Measurements from ENCODE around the gene WWOX.
A peak's percentile ranks its signal among the peaks of the same experiment; 100 is the strongest.

The WWOX gene

DNA sequence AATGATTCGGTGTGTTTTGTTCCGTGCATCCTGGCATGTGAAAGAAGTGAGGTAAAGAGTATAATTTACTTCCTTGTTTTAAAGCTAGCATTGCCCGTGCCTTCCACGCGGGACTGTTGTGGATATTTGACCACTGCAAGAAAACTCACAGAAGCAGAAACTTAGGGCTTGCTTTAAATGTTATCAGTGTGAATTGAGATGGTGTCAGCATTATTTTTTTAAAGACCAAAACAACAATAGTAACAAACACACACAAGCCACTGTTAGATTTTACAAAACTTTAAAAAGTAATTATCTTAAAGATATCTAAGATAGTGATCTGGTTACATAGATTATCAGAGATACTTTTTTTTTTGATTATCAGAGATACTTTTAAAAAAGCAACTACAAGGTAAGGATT lies 47.4 kb downstream of the WWOX start:
- no peak for DNase-seq (ENCODE audit: low read depth)

DNA sequence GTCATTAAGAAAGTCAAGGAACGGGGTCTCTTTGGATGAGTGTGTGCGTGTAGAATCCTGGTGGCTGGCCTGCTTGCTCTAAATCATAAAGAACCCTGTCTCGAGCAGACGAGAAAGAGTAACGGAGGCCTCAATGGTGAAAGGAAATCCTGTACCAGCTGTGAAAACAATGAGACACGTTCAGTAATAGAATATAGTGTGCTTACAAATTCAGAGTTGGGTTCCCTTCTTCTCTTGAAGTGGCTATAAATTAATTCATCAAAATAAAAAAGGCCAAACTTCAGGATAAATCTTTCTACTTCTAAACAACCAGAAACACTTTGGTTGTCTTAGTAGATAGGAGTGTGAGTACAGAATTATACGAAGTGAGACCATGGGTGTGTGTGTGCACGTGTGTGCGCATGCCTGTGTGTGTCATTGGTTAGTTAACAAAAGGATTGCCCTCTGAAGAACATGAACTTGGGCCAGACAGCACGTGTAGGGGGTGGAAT lies 48.5 kb downstream of the WWOX start:
- DNase-seq (ENCODE audit: low read depth): no peak

DNA sequence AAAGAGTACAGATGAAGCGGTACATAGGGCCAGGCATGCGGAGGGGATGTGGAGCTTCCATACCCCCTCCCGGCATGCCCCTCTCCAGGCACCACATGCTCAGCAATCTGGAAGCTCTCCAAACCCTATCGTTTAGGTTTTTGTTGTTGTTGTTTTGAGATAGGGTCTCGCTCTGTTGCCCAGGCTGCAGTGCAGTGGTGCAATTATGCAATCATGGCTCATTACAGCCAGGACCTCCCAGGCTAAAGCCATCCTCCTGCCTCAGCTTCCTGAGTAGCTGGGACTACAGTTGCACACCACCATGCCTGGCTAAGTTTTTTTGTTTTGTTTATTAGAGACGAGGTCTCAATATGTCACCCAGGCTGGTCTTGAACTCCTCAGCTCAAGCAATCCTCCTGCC lies 50.8 kb downstream of the WWOX start:
- DNase-seq (ENCODE audit: low read depth): no peak

DNA sequence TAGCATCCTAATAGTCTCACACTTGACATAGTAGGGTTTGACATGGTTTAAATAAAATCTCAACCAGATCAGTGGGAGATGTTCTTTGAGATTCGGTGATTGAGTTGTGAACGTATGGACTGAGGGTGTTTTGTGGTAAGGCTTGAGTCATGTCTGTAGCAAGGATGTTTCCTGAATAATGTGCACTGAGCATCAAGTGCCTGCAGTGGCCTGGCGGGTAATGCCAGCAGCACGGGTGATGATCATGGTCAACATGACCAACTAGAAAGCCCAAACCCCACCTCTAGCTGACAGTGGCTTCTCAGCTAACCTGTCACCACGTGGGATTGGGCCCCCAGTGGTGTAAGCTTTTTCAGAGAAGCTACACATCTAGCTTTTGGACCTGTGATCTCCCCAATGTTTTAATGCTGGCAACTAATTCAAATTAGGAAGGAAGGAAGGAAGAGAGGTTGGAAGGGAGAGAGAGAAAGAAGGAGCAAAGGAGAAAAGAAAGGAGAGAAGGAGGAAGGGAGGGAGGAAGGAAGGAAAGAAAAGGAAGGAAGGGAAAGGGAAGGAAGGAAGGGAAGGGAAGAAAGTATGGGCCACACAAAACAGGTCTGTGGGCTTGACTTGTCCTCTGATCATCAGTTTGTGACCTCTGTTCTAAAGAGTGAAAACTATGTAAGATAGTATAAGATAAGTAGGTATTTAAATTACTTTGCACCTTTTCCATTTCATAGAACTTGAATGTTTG lies 55.4 kb downstream of the WWOX start:
- no peak for DNase-seq (ENCODE audit: low read depth)

DNA sequence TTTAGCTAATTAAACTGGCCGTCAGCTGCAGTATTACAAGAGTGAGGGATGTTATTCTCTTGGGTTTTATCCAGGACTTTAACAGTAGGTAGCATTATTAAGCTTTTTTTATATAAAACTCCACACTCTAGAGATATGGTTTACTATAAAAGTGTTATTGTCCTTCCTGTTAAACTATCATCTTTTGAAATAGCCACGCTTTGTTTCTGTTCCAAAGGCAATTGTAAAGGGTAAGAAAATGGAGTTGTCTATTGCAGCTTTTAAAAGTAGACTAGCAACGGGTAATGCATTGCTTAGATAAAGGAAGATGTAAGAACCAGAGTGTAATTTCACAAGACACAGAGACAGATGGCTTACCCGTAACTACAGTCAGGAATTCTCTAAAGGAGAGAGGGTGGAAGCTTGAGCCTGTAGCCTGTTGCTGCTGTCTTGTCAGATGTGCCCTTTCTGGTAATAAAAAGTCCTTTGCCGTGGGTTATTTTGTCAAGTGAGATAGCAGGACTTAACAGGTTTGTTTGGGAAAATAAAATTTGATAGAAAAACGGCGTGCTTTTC lies 56.4 kb downstream of the WWOX start:
- DNase-seq (ENCODE audit: low read depth): no peak

DNA sequence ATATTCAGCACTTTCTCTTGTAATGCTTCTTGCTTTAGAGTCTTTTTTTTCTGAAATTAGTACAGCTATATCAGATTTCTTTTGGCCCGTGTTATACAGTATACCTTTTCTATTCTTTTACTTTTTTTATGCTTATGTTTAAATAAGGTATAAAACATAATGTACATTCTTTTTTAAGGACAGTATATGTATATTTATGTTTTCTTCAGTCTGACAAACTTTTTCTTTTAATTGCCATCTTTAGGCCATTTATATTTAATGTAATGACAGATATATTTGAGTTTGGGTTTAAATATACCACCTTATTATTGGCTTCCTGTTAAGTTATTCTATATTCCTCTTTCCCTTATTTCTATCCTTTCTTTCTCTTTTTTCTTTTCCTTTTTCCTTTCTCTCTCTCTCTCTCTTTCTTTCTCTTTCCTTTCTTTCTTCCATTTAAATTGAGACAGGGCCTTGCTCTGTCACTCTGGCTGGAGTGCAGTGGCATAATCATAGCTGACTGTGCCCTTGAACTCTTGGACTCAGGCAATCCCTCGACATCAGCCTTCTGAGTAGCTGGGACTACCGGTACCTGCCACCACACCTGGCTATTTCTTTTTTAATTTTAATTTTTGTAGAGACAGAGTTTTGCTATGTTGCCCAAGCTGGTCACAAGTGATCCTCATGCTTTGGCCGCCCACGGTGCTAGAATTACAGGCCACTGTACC lies 61.7 kb downstream of the WWOX start:
- no peak for DNase-seq (ENCODE audit: low read depth)

DNA sequence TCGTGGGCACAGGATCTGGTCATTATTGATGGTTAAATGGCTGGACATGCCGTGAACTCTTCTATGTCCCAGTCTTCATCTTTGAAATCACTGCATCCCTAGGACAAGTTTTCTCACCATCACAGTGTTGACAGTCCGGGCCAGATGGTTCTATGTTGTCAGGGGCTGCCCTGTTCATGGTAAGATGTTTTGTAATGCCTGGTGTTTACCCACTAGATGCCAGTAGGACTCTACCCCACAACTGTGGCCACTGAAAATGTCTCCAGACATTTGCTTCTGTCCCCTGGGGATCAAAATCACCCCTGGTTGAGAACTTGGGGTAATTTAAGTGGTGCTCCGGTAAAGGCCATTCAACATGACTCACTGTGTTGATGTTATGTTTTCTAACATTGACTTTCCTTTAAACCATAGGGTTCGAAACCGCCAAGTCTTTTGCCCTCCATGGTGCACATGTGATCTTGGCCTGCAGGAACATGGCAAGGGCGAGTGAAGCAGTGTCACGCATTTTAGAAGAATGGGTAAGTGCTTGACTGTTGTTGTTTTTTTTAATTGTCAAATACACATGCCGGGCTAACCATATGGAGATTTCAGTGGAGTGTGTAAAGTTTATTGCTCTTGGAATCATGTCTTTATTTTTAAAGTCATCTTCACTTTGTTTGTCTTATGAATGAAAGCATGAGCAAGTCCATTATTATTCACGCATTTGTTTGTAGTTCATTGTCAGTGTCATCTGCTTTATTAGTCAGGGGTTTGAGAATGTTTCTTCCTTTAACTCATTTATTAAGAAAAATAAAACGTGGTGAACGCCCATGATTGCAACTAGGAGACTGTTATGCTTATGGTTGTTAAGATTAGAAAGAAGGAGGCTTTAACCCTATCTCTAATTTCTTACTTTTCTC lies 64.6 kb downstream of the WWOX start:
- DNase-seq (ENCODE audit: low read depth): no peak

DNA sequence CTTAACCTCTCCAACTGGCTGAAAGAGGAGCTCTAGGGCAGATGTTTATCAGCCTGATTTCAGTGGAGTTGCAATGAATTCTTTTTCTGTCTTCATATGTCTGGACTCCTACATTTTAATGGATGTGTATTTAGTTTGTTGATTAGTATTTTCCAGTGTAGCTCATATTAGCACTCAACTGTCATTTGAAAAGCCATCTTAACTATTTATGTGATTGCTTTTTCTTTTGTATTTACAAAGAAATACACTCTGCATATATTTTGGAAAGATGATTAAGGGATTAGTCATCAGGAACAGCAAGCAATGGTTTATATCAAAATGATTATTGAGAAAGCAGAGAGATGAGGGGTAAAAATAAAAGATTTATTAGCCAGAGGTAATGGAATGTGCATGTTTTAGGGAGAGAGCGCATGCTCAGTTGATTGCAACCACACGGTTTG lies 71.1 kb downstream of the WWOX start:
- DNase-seq (ENCODE audit: low read depth): no peak

DNA sequence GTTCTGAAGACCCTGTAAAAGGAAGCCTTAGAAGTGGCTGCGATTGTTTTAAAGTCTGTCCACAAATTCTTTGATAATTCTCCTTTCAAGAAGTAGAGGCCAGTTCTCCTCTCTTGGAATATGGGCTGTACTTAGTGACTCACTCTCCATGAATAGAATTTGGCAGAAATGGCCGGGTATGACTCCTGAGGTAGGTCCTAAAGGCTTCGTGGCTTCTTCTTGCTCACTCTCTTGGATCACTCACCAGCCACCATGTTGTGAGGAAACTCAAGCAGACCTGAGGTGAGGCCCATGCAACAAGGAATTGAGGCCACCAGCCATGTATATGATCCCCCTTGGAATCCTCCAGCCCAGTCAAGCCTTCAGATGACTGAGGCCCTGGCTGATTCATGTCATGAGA lies 75.8 kb downstream of the WWOX start:
- no peak for DNase-seq (ENCODE audit: low read depth)

DNA sequence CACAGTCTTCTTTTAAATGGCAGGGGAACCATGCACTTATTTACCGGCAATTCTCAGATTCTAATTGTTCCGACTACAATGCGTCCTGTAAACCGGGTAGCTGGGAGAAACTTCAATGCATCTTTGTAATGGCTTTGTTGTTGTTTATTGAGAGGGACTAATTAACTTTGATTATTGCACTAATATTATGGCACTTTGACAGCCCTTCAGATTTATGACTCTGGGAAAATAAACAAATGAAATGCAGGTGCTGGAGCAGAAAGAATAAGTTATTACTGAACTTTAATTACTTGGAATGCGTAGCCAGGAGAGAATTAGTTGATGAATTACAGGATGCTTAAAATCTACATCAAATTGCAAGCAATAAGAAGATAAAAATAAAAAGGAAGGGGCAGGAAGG lies 77.0 kb downstream of the WWOX start:
- no peak for DNase-seq (ENCODE audit: low read depth)

DNA sequence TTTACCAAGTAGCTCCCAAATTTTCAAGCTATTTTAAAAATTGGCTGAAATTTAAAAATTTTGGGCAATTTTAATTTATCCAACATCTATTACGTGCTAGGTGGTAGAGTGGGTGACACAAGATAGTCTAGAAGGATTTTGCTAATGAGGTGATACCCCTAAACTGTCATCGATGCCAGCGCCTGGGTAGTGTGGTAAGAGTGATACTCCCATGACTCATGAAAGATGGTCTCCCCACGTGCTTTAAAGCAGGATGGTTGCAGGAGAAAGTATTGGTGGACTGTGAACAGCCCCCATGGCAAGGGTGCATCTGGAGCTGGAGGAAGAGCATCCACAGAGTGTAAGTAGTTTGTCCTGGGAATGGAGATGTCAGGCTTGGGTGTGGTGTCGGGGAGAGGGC lies 77.8 kb downstream of the WWOX start:
- DNase-seq (ENCODE audit: low read depth): no peak

DNA sequence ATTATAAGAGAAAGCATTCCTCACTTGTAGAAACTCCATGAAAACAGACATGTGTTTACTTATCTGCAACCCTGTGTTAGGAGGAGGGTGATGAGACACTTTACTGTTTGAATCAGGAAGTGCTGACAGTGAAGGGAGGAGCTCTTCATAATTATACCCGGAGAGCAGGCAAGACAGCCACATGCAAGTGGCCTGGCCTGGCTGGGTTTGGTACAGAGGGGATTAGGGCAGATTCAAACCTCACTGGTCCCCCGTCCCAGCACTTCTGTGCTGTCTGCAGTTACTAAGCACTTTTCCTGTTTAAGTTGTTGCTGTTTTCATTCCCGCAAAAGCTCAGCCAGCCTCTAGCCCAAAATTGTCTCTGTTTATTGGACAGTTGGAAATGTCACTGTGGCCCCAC lies 78.5 kb downstream of the WWOX start:
- no peak for DNase-seq (ENCODE audit: low read depth)

DNA sequence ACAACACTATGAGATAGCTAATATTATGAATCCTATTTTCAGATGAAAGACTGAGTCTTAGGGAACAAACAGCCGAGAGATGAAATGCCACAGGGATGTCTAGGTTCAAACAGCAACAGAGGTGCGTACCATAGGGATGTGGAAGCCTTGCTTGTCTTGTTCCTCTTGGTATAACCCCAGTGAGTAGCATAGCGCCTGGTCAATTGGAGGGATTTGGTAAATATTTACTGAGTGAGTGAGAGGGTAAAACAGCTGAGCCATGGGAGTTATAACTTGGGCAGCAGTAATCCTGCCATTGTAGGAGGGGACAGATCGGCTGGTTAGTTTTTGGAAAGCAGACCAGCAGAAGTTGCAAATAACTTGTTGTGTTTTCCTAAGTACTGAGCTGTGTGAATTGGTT lies 80.2 kb downstream of the WWOX start:
- no peak for DNase-seq (ENCODE audit: low read depth)

DNA sequence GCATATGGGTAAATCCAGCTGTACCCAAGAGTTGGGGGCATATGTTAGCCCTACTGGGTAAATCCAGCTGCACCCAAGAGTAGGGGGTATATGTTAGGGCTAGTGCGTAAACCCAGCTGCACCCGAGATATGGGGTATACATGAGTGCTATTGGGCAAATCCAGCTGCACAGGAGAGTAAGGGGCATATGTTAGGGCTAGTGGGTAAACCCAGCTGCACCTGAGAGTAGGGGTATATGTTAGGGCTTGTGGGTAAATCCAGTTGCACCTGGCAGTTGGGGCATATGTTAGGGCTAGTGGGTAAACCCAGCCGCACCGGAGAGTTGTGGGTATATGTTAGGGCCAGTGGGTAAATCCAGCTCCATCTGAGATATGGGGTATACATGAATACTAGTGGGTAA lies 80.9 kb downstream of the WWOX start:
- no peak for DNase-seq (ENCODE audit: low read depth)

DNA sequence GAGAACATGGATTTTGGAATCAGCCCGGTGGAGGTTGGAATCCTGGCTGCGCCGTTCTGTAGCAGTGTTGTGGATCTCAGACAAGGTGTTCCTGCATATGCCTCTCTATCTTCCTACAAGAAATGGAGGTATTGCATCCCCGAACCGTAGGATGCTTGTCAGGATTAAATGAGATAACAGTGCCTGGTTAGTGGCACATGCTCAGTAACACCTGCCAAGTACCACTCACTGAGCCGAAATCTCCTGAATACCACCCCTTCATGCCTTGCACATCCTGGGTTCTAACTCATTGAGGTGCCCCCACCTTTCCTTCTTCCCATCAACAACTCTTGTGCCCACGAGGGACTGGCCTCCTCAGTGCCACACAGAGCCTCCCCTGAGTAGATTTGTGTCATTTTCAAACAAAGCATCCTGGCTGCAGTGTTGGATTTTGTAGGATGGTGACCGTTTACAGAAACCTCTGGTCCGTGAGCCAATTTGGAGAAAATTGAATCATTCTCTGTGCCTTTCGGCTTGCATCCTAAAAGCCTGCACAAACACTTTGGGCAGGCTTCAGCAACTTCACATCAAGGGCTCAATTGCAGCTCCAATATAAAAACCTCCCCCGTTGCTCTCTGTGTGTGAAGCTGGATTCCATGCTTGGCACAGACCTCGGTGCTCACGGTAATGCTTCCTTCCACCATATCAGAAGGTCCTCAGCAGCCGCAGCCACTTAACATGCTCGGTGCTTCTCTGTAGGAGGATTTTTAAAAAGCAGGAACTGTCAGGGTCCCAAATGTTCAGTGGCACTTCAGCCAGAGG lies 84.2 kb downstream of the WWOX start:
- no peak for DNase-seq (ENCODE audit: low read depth)

DNA sequence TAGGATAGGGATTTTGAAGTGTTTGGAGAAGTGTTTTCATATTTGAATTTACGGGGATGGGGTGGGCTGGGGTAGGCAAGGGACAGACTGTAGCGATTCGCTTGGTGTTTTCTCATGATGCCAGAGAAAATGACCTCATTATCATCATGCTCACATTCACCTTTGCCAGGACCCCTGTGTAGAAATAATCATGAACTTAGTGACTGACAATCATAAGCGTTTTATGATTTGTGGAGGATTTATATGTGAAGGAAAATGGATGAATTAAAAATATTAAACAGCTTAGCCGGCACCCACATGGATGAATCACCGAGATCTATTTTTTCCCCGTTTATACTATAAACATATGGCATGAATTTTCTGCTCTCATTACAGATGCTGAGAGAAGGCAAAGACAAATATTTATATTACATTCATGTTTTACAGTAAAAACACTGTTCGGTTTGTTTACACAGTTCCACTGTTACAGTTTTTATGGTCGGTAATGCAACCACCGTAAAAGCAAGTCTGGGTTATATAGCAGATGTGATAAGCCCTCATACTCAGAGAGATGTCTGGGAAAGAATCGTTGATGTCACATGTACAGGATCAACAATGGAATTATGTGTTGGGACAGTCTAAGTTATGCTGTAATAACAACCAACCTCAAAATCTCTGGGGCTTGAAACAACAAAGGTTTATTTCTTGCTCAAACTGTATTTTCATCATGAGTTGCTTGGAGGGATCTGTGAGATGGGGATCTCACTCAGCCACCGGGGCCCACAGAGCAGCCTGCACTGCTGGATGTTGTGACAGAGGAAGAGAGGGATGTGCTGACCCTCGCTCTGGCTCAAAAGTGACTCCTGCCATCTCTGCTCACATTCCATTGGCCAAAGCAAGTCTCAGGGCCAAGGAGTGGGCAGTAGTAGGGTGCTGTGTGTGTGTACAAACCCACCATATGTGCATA lies 85.1 kb downstream of the WWOX start:
- peak; percentile 13 for DNase-seq (ENCODE audit: low read depth)

DNA sequence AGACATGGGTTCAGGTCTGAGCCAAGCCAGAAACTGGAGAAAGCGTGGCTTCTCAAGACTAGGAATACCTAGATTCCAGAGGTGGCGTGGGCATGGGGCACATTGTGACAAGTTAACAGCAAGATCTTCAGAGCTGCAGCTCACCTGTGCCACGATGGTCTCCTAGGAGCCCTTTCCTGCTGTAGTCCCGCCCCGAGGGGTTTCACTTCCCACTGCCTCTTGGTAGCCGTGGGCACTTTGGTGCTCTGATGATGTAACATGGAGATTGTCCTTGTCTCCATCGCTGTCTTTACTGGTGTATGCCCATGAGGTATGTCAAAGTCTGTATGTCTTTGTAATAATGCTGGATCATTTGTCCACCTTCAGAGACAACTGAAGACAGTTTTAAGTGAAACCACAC lies 89.7 kb downstream of the WWOX start:
- no peak for DNase-seq (ENCODE audit: low read depth)

DNA sequence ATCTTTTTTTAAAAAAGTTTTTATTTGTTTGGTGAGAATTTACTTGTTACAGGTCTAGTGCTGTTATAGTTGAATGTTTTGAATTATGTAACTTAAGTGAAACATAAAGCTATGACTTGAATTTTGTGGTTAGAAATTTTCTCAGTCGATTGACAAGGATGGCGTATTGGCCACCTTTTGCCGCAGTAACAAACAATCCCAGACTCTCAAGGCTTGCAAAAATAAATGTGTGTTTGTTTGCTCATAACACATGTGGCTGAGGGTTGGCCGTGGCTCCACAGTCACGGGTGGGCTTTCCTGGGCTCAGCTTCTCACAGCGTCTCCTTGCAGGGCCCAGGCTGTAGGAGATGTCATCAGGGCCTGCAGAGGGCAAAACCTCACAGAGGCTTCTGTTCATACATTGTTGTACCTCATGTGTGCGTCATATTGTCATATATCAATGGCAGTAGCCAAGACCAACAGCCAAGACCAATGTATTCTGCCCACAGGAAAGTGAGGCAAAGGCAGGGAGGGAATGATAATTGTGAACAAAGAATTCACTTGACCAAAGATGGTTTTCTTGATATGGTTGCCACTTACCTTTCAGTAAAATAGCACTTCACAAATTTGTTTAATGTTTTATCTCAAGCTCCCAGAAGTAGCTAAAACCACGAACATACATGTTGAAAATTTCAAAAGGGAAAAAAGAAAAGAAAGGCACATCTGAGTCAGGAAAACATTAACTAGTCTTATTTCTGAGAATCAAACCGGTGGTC lies 93.5 kb downstream of the WWOX start:
- no peak for DNase-seq (ENCODE audit: low read depth)

DNA sequence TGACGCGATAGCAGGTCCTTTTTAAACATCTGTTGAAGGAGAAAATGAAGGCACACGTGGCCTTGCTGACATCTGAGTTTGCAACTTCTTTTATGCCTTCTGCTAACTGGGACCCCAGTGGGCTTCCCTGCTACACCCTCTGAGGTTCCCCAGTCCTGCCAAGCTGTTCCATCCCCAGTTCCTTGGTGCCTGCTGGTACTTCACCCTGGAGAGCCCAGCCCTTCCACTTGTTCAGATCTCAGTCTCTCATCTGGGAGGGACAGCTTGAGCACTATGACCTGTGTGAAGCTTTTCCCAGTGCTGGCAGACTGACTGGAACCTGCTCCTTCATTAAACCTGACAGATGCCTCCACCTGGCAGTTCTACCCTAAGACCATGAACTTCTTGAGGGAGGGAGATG lies 95.5 kb downstream of the WWOX start:
- DNase-seq (ENCODE audit: low read depth): no peak

DNA sequence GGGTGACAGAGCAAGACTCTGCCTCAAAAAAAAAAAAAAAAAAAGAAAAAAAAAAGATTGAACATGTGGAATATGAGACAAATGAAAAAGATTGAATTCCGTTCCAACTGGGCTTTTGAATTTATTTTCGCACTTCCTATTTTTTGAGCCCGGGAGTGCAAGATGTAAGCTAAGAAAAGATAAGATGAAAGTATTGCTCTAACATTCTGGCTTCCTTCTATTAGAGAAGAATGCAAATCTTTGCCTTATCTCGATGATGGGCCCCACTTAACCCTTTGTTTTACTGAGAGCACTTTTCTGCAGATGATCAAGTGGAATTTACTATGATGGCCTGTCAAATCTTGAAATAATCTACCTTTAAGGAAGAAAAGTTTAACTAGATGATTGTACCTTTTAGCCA lies 96.3 kb downstream of the WWOX start:
- no peak for DNase-seq (ENCODE audit: low read depth)
